ENCODE data around the gene NENF.

The NENF gene

DNA sequence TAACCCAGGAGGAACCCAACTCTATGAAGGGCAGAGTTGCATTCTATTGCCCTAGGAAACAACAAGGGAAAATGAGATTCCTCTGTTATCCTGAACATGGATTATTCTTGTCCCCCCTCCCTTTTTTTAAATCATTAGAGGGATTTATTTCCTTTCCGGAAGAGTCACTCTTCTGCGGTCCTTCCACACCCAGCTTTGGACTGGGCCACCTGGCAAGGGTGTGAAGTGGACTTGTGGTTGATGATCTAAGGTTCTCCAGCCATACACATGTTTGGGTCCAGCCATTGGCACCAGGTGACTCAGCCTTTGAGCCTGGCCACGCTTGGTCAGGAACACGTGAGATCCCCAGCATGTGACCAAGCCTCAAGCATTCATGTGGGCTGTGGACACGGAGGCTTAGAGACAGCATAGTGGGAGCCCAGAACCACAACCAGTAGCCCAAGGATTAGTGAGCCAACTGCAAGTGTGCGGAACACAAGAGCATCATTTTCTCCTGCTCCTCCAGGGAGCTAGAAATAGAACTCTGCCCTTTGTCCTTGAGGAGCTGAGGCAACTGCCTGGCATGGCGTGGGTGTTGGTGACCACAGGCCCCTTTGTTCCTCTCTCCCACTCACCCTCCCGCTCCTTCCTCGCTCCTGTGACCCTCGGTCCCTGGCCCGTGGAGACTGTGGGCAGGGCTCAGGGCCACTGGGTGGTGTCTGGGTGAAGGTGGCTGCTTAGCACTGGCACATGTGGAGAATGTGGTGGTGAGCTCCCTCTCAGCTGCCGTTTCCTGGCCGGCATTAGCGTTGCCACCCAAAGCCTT, 50.1 kb downstream of the NENF start:
- no peak for DNase-seq

- no peak for DNase-seq
Observed at GRCh38 chr1:212484701-212485570, 52.2 kb downstream of the NENF start.

GRCh38 chr1:212485571-212485912, 52.8 kb downstream of the NENF start:
- no peak for DNase-seq

- peak; percentile 11 for DNase-seq
Observed at GRCh38 chr1:212485913-212486618, 53.3 kb downstream of the NENF start.

- DNase-seq: no peak
Observed at GRCh38 chr1:212486619-212486975, 53.9 kb downstream of the NENF start.

GRCh38 chr1:212487286-212487685, 54.6 kb downstream of the NENF start:
- DNase-seq: no peak

DNA sequence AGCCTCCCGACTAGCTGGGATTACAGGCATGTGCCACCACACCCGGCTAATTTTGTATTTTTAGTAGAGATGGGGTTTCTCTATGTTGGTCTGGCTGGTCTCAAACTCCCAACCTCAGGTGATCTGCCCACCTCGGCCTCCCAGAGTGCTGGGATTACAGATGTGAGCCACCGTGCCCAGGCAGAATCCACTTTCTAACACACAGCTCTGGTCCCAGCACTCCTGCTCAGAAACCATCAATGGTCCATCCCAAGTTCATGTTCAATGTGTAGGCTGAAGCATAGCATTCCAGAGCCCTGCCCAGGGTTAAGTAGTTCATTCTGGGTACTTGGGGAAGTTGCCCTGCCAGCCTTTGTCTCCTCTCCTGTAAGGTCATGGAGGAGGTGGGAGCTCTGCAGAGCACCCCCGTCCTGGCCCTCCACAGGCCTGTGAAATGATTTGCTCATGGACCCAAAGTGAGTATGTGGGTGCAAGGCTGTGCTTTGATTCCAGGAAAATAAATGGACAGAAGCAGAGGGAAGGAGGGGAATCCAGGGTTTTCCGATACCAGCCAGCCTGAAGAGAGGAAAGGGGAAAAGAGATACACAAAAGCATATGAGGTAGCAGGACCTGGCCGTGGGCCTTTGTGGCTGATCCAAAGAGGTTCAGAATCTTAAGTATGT, 55.2 kb downstream of the NENF start:
- no peak for DNase-seq

- peak; percentile 78 for DNase-seq
Observed at GRCh38 chr1:212488436-212489283, 55.9 kb downstream of the NENF start.

GRCh38 chr1:212489284-212489859, 56.7 kb downstream of the NENF start:
- no peak for DNase-seq

- no peak for DNase-seq
Observed at GRCh38 chr1:212490276-212490675, 57.6 kb downstream of the NENF start.

- DNase-seq: no peak
Observed at GRCh38 chr1:212491454-212491853, 58.7 kb downstream of the NENF start.

Data from activated CD4-positive, alpha-beta T cell treated with anti-CD3 and anti-CD28 coated beads, Interleukin-10, Interleukin-2, amounts not matched to agents 100 ng/mL and 50 ng/mL, durations not matched to agents 16 hours and 8 hours (primary cell).